IPS-20b (cell line): ENCODE results near the gene NDUFS8.

Experiments
- H3K27ac ChIP-seq: one replicate; pipeline ENCODE4 v1.5.1; 2013; ENCODE audit warnings: low read length
- H3K27me3 ChIP-seq: 2 replicates; pipeline ENCODE4 v1.6.1; 2013; ENCODE audit warnings: mild to moderate bottlenecking, low read length, inconsistent platforms; ENCODE audit not compliant: insufficient read depth
- H3K36me3 ChIP-seq: 2 replicates; pipeline ENCODE4 v1.6.1; 2013; ENCODE audit warnings: low read depth, mild to moderate bottlenecking, inconsistent platforms, low read length, moderate library complexity; ENCODE audit not compliant: insufficient read depth
- H3K4me1 ChIP-seq: 2 replicates; pipeline ENCODE4 v1.6.1; 2013; ENCODE audit warnings: mild to moderate bottlenecking, control low read depth, inconsistent platforms, low read length, moderate library complexity; ENCODE audit not compliant: insufficient read depth
- H3K4me3 ChIP-seq: 2 replicates; pipeline ENCODE4 v1.5.1; 2013; ENCODE audit warnings: mild to moderate bottlenecking, low read length, inconsistent platforms
- H3K9ac ChIP-seq: 2 replicates; pipeline ENCODE4 v1.6.1; 2013; ENCODE audit warnings: low read depth, mild to moderate bottlenecking, inconsistent platforms, low read length, moderate library complexity
- H3K9me3 ChIP-seq: 2 replicates; pipeline ENCODE4 v1.6.1; 2013; ENCODE audit warnings: mild to moderate bottlenecking, low read depth, low read length, inconsistent platforms; ENCODE audit not compliant: insufficient read depth

NDUFS8 gene

DNA sequence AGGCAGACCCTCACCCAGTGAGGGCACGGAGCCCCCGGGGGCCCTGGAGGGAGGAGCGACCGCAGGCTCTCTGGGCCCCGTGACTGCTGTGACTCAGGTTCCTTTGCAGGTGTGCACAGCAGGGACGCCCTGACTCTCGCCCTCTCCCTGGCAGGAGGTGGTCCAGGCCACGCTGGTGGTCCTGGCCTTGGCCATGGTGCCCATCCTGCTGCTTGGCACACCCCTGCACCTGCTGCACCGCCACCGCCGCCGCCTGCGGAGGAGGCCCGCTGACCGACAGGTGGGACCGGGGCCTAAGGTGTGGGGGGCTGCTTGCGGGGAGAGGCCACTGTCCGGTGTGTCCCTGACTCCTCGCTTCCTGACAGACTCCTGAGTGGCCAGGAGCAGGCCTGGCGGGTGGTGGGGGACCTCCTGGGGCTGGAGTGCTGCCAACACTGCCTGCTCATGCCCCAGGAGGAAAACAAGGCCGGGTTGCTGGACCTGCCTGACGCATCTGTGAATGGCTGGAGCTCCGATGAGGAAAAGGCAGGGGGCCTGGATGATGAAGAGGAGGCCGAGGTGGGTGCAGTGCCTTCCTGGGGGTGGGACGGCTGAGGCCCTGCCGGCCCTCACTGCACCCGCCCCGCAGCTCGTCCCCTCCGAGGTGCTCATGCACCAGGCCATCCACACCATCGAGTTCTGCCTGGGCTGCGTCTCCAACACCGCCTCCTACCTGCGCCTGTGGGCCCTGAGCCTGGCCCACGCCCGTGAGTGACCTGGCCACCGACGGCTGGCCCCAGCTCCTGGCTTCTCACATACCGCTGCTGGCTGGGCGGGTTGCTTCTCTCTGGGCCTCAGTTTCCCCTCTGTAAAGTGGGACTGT, 19.3 kb downstream of the NDUFS8 start:
- Histone ChIP-seq H3K4me3 (no peak overlapping the region), H3K9ac (no peak overlapping the region), H3K4me1 (0 out of 2 replicates have a peak, but pooled peaks cover 3% of the 10 kb centered on the region), H3K36me3 (peaks cover 7% of the 10 kb centered on the region; the same call in 1 of the 2 replicates), H3K27ac (no peak overlapping the region), H3K9me3 (no peaks in the 10 kb centered on the region), H3K27me3 (no peaks in the 10 kb centered on the region)

DNA sequence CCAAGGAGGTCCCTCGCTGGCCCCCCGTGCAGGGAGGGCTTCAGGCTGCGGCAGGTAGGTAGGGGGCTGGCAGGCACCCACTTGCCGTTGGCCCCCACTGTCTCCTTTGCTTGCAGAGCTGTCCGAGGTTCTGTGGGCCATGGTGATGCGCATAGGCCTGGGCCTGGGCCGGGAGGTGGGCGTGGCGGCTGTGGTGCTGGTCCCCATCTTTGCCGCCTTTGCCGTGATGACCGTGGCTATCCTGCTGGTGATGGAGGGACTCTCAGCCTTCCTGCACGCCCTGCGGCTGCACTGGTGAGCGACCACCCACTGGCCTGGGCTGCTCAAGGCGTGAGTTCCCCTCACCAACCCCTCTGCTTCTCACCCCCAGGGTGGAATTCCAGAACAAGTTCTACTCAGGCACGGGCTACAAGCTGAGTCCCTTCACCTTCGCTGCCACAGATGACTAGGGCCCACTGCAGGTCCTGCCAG, 19.9 kb downstream of the NDUFS8 start:
- Histone ChIP-seq H3K9ac (no peak overlapping the region), H3K27ac (no peak overlapping the region), H3K36me3 (peaks cover 7% of the 10 kb centered on the region; the same call in 1 of the 2 replicates), H3K9me3 (no peaks in the 10 kb centered on the region), H3K4me3 (no peak overlapping the region), H3K27me3 (no peaks in the 10 kb centered on the region), H3K4me1 (0 out of 2 replicates have a peak, but pooled peaks cover 3% of the 10 kb centered on the region)

GRCh38 chr11:68051191-68052136, 21.0 kb downstream of the NDUFS8 start:
- no peak overlapping the region for H3K27ac ChIP-seq
- no peak overlapping the region for H3K4me3 ChIP-seq
- H3K4me1 ChIP-seq: 0 out of 2 replicates have a peak, but pooled peaks cover 3% of the 10 kb centered on the region
- peaks cover 7% of the 10 kb centered on the region; the same call in 1 of the 2 replicates for H3K36me3 ChIP-seq
- no peaks in the 10 kb centered on the region for H3K9me3 ChIP-seq
- H3K27me3 ChIP-seq: no peaks in the 10 kb centered on the region
- H3K9ac ChIP-seq: no peak overlapping the region

GRCh38 chr11:68052137-68052873, 21.8 kb downstream of the NDUFS8 start:
- Histone ChIP-seq H3K27ac (no peak overlapping the region), H3K9ac (no peak overlapping the region), H3K36me3 (peaks cover 7% of the 10 kb centered on the region; the same call in 1 of the 2 replicates), H3K9me3 (no peaks in the 10 kb centered on the region), H3K27me3 (no peaks in the 10 kb centered on the region), H3K4me1 (0 out of 2 replicates have a peak, but pooled peaks cover 3% of the 10 kb centered on the region), H3K4me3 (no peak overlapping the region)

- H3K4me3 ChIP-seq: no peak overlapping the region
- peaks cover 14% of the 10 kb centered on the region for H3K36me3 ChIP-seq
- no peaks in the 10 kb centered on the region for H3K27me3 ChIP-seq
- 0 out of 2 replicates have a peak, but pooled peaks cover 3% of the 10 kb centered on the region for H3K4me1 ChIP-seq
- H3K27ac ChIP-seq: no peak overlapping the region
- H3K9ac ChIP-seq: no peak overlapping the region
- no peaks in the 10 kb centered on the region for H3K9me3 ChIP-seq
These were observed 22.6 kb downstream of the NDUFS8 start for GRCh38 chr11:68053117-68053516.

DNA sequence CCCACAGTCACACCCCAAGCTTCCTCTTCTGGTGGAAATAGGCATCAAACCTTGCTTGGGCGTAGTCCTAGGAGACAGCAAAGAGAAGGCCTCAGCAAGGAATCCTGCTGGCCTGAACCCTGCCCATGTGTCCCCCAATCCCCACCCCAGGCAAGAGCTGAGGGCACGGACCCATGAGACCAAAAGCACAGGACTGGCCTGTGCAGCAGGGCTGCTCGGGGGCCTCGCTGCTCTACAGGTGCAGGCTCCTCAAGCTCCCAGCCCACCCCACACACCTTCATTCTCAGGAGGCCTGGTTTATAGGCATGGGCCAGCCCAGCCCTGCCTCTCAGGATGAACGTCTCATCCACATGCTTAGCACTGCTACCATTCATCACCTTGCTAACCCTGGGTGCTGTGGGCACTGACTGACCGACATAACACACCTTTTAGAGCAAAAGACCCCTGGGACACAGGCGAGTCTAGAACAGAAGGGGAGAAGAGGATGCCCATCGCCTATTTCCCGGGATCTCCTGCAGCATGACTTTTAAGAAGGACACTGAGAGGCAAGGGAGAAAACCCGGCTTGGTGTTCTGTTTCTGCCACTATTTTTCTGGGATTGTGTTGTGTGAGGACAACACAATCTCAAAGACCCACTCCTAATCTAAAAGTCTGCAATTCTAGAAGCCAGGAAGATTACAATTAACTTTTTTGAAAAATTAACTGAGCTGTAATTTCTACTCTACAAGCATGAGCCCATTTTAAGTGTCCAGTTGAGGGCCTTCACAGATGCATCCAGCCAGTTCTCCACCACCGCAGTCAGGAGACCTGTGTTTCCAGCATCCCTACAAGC, 23.7 kb downstream of the NDUFS8 start:
- Histone ChIP-seq H3K4me3 (no peak overlapping the region), H3K27me3 (no peaks in the 10 kb centered on the region), H3K9ac (no peak overlapping the region), H3K9me3 (no peaks in the 10 kb centered on the region), H3K4me1 (0 out of 2 replicates have a peak, but pooled peaks cover 3% of the 10 kb centered on the region), H3K27ac (no peak overlapping the region), H3K36me3 (peaks cover 25% of the 10 kb centered on the region)

DNA sequence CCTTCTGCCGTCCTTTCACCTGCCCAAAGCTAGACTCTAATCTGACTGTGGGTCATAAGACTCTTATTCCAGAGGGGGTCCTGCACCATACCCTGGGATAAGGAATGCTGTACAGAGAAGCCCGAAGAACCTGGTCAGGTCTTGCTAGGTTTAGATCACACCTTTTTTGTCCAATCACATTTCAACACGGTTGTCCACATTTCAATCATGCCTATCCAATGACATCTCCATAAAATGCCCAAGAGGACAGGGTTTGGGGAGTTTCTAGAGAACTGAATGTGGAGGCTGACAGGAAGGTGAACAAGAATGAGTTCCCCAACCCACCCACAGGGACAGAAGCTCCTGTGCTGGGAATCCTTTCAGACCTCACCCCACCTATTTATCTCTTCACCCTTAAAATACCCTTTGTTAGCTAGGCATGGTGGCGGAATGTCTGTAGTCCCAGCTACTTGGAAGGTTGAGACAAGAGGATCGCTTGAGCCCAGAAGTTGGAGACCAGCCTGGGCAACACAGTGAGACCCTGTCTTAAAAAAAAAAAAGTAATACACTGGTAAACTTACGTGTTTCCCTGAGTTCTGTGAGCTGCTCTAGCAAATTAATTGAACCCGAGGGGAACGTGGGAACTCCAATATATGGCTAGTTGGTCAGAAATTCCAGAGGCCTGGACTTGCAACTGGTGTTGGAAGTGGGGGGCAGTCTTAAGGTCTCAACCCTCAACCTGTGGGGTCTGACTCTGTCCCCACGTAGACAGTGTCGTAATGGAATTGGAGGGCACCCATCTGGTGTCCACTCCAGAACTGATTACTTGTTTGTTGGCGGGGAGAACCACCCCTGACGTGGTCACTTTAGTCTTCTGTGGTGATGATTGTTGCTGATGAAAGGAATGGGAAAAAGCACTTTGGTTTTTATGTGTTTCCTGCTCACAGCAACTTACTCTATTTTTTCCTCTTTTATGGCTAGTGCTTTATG, 26.1 kb downstream of the NDUFS8 start:
- Histone ChIP-seq H3K4me3 (no peak overlapping the region), H3K9me3 (no peaks in the 10 kb centered on the region), H3K4me1 (no peaks in the 10 kb centered on the region), H3K27me3 (no peaks in the 10 kb centered on the region), H3K9ac (no peak overlapping the region), H3K36me3 (peaks cover 44% of the 10 kb centered on the region), H3K27ac (no peak overlapping the region)

- no peak overlapping the region for H3K27ac ChIP-seq
- no peaks in the 10 kb centered on the region for H3K27me3 ChIP-seq
- peaks cover 55% of the 10 kb centered on the region for H3K36me3 ChIP-seq
- no peaks in the 10 kb centered on the region for H3K9me3 ChIP-seq
- H3K4me1 ChIP-seq: no peaks in the 10 kb centered on the region
- H3K9ac ChIP-seq: no peak overlapping the region
- H3K4me3 ChIP-seq: no peak overlapping the region
These were observed 27.3 kb downstream of the NDUFS8 start for GRCh38 chr11:68057807-68058206.

DNA sequence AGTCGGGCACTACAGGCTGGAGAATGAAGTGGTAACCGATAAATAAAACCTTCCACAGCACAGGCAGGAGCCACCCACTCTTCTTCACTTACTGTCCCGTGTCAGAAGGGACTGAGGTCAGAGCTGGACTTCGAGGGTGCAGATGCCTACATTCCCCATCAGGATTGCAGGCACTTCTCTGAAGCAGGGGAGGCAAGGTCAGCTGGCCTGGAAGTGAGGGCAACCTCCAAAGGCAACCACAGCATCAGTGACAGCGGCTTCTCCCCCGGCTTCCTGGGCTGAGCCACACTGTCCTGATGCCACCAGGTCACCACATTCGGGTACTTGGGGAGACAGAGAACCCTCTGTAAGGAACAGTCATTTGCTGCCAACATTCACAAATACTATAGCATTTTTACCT, 31.0 kb downstream of the NDUFS8 start:
- no peak overlapping the region for H3K27ac ChIP-seq
- H3K4me3 ChIP-seq: no peak overlapping the region
- no peaks in the 10 kb centered on the region for H3K27me3 ChIP-seq
- H3K4me1 ChIP-seq: no peaks in the 10 kb centered on the region
- H3K9ac ChIP-seq: no peak overlapping the region
- no peaks in the 10 kb centered on the region for H3K9me3 ChIP-seq
- H3K36me3 ChIP-seq: peaks cover 86% of the 10 kb centered on the region

- no peak overlapping the region for H3K27ac ChIP-seq
- no peaks in the 10 kb centered on the region for H3K4me1 ChIP-seq
- H3K27me3 ChIP-seq: no peaks in the 10 kb centered on the region
- no peaks in the 10 kb centered on the region for H3K9me3 ChIP-seq
- H3K36me3 ChIP-seq: peaks cover 96% of the 10 kb centered on the region
- H3K4me3 ChIP-seq: no peak overlapping the region
- H3K9ac ChIP-seq: no peak overlapping the region
These were observed 34.4 kb downstream of the NDUFS8 start for GRCh38 chr11:68064926-68065325.
